Measurements from ENCODE around the gene TIMM29. TPM values are rescaled to one million over a fixed set of nuclear protein-coding genes. Genes with fewer than 3 reads are reported as not detected.

TIMM29 gene
- total and polyA plus RNA-seq, 9 of the 15 experiments (the other 6 are each of a cell fraction or from before 2014, with no cell fraction given): 2.4 to 29.4 (median 16.3) TPM

DNA sequence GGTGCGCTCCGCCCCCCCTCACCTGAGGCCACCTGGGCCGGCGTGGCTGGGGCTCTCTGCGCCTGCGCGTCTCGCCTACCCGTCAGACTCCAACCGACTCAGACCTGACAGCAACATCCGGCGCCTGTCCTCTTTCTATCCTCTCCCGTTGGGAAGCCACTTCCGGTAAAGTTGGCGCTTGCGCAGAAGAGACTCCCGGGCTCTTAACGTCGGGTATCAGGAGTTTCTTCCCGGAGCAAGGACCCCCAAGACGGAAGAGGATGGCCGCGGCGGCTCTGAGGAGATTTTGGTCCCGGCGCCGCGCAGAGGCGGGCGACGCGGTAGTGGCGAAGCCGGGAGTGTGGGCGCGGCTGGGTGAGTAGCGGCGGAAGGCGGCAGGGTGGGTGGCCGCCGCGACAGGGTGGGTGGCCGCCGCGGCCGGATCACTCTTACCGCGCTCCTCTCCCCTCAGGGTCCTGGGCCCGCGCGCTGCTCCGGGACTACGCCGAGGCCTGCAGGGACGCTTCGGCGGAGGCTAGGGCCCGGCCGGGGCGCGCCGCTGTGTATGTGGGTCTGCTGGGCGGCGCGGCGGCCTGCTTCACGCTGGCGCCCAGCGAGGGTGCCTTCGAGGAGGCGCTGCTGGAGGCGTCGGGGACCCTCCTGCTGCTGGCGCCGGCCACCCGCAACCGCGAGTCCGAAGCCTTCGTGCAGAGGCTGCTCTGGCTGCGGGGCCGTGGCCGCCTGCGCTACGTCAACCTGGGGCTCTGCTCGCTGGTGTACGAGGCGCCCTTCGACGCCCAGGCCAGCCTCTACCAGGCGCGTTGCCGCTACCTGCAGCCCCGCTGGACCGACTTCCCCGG, at the start of gene TIMM29, which contains the start of gene YIPF2 (continued):
- TF ChIP-seq SMARCA5 (IDR thresholded peaks at IDR 0.05): no peak
- TF ChIP-seq ZSCAN32 (CRISPR knock-in tag; IDR thresholded peaks at IDR 0.05): 0 out of 2 replicates have a peak, but pooled peaks have one; percentile 4
- no peak for TF ChIP-seq EWSR1 (IDR thresholded peaks at IDR 0.05; ENCODE audit: borderline replicate concordance, low read depth, partially characterized antibody)
- TF ChIP-seq, protein P1, sequence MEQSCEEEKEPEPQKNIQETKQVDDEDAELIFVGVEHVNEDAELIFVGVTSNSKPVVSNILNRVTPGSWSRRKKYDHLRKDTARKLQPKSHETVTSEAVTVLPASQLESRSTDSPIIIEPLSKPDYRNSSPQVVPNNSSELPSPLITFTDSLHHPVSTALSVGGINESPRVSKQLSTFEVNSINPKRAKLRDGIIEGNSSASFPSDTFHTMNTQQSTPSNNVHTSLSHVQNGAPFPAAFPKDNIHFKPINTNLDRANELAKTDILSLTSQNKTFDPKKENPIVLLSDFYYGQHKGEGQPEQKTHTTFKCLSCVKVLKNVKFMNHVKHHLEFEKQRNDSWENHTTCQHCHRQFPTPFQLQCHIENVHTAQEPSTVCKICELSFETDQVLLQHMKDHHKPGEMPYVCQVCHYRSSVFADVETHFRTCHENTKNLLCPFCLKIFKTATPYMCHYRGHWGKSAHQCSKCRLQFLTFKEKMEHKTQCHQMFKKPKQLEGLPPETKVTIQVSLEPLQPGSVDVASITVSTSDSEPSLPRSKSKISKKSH (CRISPR knock-in tag; IDR thresholded peaks at IDR 0.05): no peak
- peak; percentile 44; the same call in 1 of the 2 replicates for TF ChIP-seq CBX1 (IDR thresholded peaks at IDR 0.05; ENCODE audit: low read depth)
- TF ChIP-seq, protein P2, sequence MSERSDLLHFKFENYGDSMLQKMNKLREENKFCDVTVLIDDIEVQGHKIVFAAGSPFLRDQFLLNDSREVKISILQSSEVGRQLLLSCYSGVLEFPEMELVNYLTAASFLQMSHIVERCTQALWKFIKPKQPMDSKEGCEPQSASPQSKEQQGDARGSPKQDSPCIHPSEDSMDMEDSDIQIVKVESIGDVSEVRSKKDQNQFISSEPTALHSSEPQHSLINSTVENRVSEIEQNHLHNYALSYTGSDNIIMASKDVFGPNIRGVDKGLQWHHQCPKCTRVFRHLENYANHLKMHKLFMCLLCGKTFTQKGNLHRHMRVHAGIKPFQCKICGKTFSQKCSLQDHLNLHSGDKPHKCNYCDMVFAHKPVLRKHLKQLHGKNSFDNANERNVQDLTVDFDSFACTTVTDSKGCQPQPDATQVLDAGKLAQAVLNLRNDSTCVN (CRISPR knock-in tag; IDR thresholded peaks at IDR 0.05): peak; percentile 10; the same call in 1 of the 2 replicates
- TF ChIP-seq, protein P3, sequence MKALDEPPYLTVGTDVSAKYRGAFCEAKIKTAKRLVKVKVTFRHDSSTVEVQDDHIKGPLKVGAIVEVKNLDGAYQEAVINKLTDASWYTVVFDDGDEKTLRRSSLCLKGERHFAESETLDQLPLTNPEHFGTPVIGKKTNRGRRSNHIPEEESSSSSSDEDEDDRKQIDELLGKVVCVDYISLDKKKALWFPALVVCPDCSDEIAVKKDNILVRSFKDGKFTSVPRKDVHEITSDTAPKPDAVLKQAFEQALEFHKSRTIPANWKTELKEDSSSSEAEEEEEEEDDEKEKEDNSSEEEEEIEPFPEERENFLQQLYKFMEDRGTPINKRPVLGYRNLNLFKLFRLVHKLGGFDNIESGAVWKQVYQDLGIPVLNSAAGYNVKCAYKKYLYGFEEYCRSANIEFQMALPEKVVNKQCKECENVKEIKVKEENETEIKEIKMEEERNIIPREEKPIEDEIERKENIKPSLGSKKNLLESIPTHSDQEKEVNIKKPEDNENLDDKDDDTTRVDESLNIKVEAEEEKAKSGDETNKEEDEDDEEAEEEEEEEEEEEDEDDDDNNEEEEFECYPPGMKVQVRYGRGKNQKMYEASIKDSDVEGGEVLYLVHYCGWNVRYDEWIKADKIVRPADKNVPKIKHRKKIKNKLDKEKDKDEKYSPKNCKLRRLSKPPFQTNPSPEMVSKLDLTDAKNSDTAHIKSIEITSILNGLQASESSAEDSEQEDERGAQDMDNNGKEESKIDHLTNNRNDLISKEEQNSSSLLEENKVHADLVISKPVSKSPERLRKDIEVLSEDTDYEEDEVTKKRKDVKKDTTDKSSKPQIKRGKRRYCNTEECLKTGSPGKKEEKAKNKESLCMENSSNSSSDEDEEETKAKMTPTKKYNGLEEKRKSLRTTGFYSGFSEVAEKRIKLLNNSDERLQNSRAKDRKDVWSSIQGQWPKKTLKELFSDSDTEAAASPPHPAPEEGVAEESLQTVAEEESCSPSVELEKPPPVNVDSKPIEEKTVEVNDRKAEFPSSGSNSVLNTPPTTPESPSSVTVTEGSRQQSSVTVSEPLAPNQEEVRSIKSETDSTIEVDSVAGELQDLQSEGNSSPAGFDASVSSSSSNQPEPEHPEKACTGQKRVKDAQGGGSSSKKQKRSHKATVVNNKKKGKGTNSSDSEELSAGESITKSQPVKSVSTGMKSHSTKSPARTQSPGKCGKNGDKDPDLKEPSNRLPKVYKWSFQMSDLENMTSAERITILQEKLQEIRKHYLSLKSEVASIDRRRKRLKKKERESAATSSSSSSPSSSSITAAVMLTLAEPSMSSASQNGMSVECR (CRISPR knock-in tag; IDR thresholded peaks at IDR 0.05): peak; percentile 69
- no peak for TF ChIP-seq EZH2 (IDR thresholded peaks at IDR 0.05; ENCODE audit: borderline replicate concordance, low read depth, low read length)
- TF ChIP-seq, protein P4, sequence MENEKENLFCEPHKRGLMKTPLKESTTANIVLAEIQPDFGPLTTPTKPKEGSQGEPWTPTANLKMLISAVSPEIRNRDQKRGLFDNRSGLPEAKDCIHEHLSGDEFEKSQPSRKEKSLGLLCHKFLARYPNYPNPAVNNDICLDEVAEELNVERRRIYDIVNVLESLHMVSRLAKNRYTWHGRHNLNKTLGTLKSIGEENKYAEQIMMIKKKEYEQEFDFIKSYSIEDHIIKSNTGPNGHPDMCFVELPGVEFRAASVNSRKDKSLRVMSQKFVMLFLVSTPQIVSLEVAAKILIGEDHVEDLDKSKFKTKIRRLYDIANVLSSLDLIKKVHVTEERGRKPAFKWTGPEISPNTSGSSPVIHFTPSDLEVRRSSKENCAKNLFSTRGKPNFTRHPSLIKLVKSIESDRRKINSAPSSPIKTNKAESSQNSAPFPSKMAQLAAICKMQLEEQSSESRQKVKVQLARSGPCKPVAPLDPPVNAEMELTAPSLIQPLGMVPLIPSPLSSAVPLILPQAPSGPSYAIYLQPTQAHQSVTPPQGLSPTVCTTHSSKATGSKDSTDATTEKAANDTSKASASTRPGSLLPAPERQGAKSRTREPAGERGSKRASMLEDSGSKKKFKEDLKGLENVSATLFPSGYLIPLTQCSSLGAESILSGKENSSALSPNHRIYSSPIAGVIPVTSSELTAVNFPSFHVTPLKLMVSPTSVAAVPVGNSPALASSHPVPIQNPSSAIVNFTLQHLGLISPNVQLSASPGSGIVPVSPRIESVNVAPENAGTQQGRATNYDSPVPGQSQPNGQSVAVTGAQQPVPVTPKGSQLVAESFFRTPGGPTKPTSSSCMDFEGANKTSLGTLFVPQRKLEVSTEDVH (IDR thresholded peaks at IDR 0.05; ENCODE audit: low read depth, partially characterized antibody): peak; percentile 96
- no peak for TF ChIP-seq KLF16 (IDR thresholded peaks at IDR 0.05)
- no peak for TF ChIP-seq ZNF324 (CRISPR knock-in tag; IDR thresholded peaks at IDR 0.05)
- peak; percentile 18 for TF ChIP-seq RBM22 (IDR thresholded peaks at IDR 0.05; ENCODE audit: low read depth, low read length, poor library complexity, severe bottlenecking)
- TF ChIP-seq, protein P5, sequence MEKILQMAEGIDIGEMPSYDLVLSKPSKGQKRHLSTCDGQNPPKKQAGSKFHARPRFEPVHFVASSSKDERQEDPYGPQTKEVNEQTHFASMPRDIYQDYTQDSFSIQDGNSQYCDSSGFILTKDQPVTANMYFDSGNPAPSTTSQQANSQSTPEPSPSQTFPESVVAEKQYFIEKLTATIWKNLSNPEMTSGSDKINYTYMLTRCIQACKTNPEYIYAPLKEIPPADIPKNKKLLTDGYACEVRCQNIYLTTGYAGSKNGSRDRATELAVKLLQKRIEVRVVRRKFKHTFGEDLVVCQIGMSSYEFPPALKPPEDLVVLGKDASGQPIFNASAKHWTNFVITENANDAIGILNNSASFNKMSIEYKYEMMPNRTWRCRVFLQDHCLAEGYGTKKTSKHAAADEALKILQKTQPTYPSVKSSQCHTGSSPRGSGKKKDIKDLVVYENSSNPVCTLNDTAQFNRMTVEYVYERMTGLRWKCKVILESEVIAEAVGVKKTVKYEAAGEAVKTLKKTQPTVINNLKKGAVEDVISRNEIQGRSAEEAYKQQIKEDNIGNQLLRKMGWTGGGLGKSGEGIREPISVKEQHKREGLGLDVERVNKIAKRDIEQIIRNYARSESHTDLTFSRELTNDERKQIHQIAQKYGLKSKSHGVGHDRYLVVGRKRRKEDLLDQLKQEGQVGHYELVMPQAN (IDR thresholded peaks at IDR 0.05; ENCODE audit: borderline replicate concordance): no peak

Data from K562 (cell line).